Activated CD4-positive, alpha-beta memory T cell treated with anti-CD3 and anti-CD28 coated beads, Interleukin-2, amount 10 ng/mL, durations not matched to agents 7 days and 5 days (primary cell): ENCODE measurements around the gene CDC42BPA. TPM values are rescaled to one million over a fixed set of nuclear protein-coding genes. Genes with fewer than 3 reads are reported as not detected.

Experiments
- CTCF ChIA-PET: fragments of 350-600 bp; sonication (Branson Sonifier 250); formaldehyde crosslinking; loops from one replicate; lab custom pipeline; 2021; ENCODE audit warnings: antibody characterized with exemption, inconsistent platforms; lab: Charles Lee
- POLR2A ChIA-PET: fragments of 350-600 bp; sonication (Branson Sonifier 250); formaldehyde crosslinking; loops from one replicate; lab custom pipeline; 2021; ENCODE audit warnings: antibody characterized with exemption; lab: Charles Lee
- DNase-seq: peaks from one replicate; pipeline ENCODE4 v3.0.0-alpha.2; 2020
- H3K27ac Mint-ChIP-seq: one replicate; pipeline ENCODE4 v1.8.0; 2021; ENCODE audit warnings: mild to moderate bottlenecking, mixed read lengths
- H3K27me3 Mint-ChIP-seq: one replicate; pipeline ENCODE4 v1.8.0; 2021; ENCODE audit warnings: mixed read lengths
- H3K36me3 Mint-ChIP-seq: one replicate; pipeline ENCODE4 v1.8.0; 2021; ENCODE audit warnings: low read depth, mixed read lengths
- H3K4me1 Mint-ChIP-seq: one replicate; pipeline ENCODE4 v1.8.0; 2021; ENCODE audit warnings: mixed read lengths
- H3K4me3 Mint-ChIP-seq: one replicate; pipeline ENCODE4 v1.8.0; 2021; ENCODE audit warnings: mild to moderate bottlenecking, mixed read lengths
- H3K9me3 Mint-ChIP-seq: one replicate; pipeline ENCODE4 v1.8.0; 2021; ENCODE audit warnings: mixed read lengths
- total RNA-seq, 2 experiments: library from RNA; stranded (reverse); gene quantifications; one replicate each; pipeline ENCODE4 v1.2.3, GENCODE V29; 2021

Gene CDC42BPA
- total RNA-seq, 2 experiments from 2014 or later: 3.1 TPM

DNA sequence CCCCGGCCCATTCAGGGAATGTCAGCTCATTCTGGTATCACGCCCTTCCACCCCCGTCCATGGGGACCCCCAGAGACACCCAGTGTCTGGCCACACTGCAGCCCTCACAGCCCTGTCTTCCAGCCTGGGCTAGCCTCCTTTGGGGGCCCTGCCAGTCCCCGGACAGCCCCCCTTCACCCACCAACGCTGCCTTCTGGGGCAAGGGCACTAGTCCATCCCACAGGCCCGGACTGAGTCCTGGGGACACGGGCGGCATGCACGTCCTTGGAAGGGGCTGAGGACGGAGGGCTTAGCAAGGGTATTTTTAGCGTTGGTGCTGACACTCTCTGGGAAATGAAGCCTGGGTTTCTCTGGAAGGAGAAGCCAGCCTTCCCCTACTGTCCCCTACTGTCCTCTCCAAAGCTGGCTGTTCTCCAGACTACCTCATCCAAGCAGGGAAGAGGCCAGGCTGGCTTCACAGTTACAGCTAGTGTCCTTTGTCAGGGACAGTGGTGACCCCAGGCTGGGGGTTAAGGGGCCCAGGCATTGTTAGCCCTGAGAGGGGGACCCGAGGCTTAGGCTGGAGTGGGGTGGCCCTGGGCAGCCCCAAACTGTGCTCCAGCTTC lies 338.7 kb downstream of the CDC42BPA start:
- no peak overlapping the region for H3K27ac Mint-ChIP-seq

DNA sequence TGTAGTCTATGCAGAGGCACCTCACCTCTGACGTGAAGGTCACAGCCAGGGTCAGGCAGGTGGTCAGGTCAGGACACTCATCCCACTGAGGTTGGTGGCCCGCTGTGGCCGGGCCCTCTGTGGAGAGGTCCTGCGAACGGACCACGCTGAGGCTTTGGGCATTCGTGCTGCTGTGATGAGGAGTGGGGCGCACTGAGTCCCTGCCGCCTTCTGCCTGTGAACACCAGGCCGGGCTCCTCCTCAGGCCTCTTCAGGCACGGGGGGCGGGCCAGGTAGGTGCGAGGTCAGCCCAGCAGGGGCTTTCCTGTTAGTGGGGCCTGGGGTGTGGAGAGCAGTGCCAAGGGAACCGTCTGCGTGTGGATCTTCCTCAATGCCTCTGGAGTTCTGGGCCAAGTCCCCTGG lies 339.2 kb downstream of the CDC42BPA start:
- POLR2A ChIA-PET: interaction anchor here (0.9 kb wide), 1 partner anchor 40 kb away, joined by 3 read pairs; no protein-coding TSS in a partner anchor
- Mint-ChIP-seq H3K27ac (no peak overlapping the region), H3K4me1 (no peaks in the 10 kb centered on the region), H3K27me3 (no peaks in the 10 kb centered on the region), H3K4me3 (no peak overlapping the region), H3K9me3 (no peaks in the 10 kb centered on the region), H3K36me3 (no peaks in the 10 kb centered on the region)
- peak; percentile 14 for DNase-seq
- CTCF ChIA-PET: no interaction called here

More for the DNA sequence above, 338.7 kb downstream of the CDC42BPA start:
- no peaks in the 10 kb centered on the region for H3K9me3 Mint-ChIP-seq
- H3K4me1 Mint-ChIP-seq: no peaks in the 10 kb centered on the region
- POLR2A ChIA-PET: interaction anchor here (0.9 kb wide), 1 partner anchor 41 kb away, joined by 3 read pairs; no protein-coding TSS in a partner anchor
- no peak for DNase-seq
- H3K27me3 Mint-ChIP-seq: no peaks in the 10 kb centered on the region
- H3K4me3 Mint-ChIP-seq: no peak overlapping the region
- H3K36me3 Mint-ChIP-seq: no peaks in the 10 kb centered on the region
- CTCF ChIA-PET: no interaction called here

DNA sequence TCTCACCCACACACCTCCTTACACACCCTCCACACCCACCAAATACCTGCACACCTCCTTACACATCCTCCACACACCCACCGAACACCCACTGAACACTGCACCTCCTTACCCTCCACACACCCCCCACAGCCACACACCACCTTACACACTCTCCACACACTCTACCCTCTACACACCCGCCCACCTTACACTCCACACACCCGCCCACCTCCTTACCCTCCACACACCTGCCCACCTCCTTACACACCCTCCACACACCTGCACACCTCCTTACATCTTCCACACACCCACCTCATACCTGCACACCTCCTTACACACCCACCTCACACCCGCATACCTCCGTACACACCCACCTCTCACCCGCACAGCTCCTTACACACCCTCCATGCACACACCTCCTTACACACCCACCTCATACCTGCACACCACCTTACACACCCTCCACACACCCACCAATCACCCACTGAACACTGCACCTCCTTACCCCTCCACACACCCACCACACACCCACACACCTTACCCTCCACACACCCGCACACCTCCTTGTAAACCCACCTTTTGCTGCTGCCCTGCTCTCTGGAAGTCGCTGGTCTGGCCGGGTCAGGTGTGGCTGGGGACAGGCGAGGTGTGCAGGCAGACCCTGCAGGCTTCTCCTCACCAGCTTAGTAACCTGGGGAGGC lies 339.7 kb downstream of the CDC42BPA start:
- Mint-ChIP-seq H3K4me3 (no peak overlapping the region), H3K27me3 (no peaks in the 10 kb centered on the region), H3K9me3 (no peaks in the 10 kb centered on the region), H3K27ac (no peak overlapping the region), H3K4me1 (no peaks in the 10 kb centered on the region), H3K36me3 (no peaks in the 10 kb centered on the region)
- ChIA-PET CTCF (no interaction called here), POLR2A (no interaction called here)
- DNase-seq: no peak

DNA sequence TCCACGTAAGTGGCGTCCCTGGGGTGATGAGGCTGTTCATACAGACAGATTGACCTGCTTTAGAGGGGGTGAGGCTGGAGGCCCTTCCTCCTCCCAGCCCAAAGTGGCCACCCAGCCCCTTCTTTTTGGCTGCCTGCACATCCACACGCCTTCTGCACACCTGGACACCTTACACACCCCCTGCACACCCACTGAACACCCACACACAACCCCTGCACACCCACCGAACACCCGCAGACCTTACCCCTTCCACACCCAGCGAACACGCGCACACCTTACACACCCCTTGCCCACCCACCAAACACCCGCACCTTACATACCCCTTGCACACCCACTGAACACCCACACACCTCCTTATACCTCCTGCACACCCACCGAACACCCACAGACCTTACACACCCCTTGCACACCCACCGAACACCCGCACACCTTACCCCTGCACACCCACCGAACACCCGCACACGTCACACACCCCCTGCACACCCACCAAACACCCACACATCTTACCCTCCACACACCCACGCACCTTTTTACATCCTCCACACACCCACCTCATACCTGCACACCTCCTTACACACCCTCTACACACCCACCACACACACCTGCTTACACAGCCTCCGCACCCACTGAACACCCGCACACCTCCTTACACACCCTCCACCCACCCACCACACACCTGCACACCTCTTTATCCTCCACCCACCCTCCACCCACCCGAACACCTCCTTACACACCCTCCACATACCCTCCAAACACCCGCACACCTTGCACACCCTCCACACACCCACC lies 340.5 kb downstream of the CDC42BPA start:
- Mint-ChIP-seq H3K36me3 (no peaks in the 10 kb centered on the region), H3K4me1 (no peaks in the 10 kb centered on the region), H3K9me3 (no peaks in the 10 kb centered on the region), H3K27ac (no peak overlapping the region), H3K4me3 (no peak overlapping the region), H3K27me3 (no peaks in the 10 kb centered on the region)
- ChIA-PET POLR2A (no interaction called here), CTCF (no interaction called here)
- DNase-seq: no peak

DNA sequence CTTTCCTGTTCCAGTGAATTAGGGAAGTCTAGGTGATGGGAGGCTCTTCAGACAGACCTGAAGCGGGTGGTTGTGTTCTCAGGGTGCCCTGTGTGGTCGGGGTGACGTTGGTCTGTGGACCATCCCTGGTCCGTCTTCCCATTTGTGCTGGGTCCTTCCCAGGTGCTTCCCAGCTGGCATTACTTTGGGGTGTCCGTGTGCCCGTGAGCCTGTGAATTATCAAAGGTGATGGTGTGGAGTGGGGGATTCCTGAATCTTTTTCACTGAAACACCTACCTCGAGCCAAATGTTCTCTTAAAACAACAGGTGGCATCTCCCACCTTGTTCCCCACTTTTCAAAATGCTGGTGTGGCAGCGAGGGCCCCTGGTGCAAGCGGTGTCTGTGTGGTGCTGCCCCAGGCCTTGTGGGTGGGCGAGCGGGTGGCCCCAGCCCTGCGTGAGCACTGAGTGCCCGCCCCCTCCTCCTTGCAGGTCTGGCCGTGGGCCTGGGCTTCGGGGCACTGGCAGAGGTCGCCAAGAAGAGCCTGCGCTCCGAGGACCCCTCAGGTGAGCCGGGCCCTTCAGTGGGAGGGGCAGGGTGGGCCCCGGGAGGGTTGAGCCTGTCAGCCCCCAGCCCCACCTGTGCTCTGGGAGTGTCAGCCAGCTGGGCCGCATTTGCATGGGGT lies 341.2 kb downstream of the CDC42BPA start:
- H3K27me3 Mint-ChIP-seq: no peaks in the 10 kb centered on the region
- ChIA-PET POLR2A (no interaction called here), CTCF (no interaction called here)
- H3K27ac Mint-ChIP-seq: no peak overlapping the region
- H3K36me3 Mint-ChIP-seq: peaks cover 1% of the 10 kb centered on the region
- no peak overlapping the region for H3K4me3 Mint-ChIP-seq
- no peaks in the 10 kb centered on the region for H3K9me3 Mint-ChIP-seq
- no peaks in the 10 kb centered on the region for H3K4me1 Mint-ChIP-seq
- DNase-seq: no peak

DNA sequence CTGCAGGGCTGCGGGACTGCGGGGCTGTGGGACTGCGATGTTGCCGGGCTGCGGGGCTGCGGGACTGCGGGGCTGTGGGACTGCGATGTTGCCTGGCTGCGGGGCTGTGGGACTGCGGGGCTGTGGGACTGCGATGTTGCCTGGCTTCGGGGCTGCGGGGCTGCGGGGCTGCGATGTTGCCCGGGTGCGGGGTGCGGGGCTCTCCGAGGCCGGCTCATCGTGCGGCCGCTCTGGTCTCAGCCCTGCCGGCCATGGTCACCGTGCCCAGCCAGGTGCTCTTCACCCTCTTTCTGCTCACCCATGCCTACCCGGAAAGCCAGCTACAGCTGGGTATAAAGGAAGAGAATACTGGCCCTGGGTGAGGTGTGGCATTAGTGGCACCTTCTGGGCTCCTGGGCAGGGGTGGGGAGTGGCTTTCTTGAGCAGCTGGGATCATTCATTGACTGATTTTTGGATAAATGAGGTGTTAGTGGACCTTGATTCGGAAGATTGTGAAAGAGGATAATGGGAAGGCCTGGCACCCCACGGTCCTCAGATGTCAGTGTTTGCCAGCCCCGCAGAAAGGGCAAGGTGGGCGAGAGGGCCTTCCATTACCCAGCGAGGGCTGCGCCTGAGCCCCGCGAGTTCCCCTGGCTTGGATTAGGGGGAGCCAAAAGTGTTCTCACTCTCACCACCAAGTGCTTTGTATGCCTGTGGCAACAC lies 341.9 kb downstream of the CDC42BPA start:
- no peak for DNase-seq
- peaks cover 7% of the 10 kb centered on the region for H3K9me3 Mint-ChIP-seq
- H3K4me3 Mint-ChIP-seq: no peak overlapping the region
- H3K27me3 Mint-ChIP-seq: no peaks in the 10 kb centered on the region
- CTCF ChIA-PET: no interaction called here
- no peaks in the 10 kb centered on the region for H3K4me1 Mint-ChIP-seq
- H3K27ac Mint-ChIP-seq: no peak overlapping the region
- POLR2A ChIA-PET: no interaction called here
- peaks cover 8% of the 10 kb centered on the region for H3K36me3 Mint-ChIP-seq

DNA sequence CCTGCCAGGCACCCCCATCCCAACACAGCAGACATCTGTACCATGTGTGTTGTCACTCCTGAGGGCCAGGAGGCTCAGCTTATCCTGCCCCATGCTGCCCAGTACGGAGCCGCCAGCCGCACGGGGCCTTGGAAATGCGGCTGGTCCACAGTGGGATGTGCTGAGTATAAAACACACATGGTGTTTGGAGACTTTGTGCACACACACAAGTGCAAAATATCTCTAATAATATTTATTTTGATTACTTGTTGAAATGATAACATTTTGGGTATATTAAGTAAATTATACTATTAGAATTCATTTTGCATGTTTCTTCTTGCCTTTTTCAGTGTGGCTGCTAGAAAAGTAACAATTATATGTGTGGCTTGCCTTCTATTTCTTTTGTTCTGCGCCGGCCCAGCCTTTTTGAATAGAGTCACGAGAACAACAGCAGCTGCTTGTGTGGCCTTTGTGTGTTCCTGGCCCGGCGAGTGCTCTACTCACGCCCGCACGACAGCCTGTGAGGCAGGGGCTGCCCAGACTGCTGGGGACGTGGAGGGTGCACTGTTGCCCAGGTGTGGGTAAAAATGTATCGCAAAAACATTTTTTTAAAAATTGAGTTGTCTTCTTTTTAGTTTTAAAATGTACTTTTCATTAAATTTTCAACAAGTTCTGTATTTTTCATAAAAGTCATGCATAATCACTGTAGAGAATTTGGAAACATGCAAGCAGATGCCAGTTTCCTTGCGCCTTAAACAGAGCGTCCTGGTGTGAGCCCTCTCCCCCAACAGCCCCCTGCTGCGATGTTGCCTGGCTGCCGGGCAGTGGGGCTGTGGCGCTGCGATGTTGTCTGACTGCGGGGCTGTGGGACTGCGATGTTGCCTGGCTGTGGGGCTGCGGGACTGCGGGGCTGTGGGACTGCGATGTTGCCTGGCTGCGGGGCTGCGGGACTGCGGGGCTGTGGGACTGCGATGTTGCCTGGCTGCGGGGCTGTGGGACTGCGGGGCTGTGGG lies 342.7 kb downstream of the CDC42BPA start:
- H3K36me3 Mint-ChIP-seq: peaks cover 8% of the 10 kb centered on the region
- no peaks in the 10 kb centered on the region for H3K27me3 Mint-ChIP-seq
- no peak overlapping the region for H3K27ac Mint-ChIP-seq
- DNase-seq: no peak
- CTCF ChIA-PET: interaction anchor here (0.5 kb wide), 1 partner anchor 1517 kb away, joined by 4 read pairs; no protein-coding TSS in a partner anchor
- POLR2A ChIA-PET: no interaction called here
- no peaks in the 10 kb centered on the region for H3K4me1 Mint-ChIP-seq
- H3K4me3 Mint-ChIP-seq: no peak overlapping the region
- H3K9me3 Mint-ChIP-seq: peaks cover 7% of the 10 kb centered on the region

DNA sequence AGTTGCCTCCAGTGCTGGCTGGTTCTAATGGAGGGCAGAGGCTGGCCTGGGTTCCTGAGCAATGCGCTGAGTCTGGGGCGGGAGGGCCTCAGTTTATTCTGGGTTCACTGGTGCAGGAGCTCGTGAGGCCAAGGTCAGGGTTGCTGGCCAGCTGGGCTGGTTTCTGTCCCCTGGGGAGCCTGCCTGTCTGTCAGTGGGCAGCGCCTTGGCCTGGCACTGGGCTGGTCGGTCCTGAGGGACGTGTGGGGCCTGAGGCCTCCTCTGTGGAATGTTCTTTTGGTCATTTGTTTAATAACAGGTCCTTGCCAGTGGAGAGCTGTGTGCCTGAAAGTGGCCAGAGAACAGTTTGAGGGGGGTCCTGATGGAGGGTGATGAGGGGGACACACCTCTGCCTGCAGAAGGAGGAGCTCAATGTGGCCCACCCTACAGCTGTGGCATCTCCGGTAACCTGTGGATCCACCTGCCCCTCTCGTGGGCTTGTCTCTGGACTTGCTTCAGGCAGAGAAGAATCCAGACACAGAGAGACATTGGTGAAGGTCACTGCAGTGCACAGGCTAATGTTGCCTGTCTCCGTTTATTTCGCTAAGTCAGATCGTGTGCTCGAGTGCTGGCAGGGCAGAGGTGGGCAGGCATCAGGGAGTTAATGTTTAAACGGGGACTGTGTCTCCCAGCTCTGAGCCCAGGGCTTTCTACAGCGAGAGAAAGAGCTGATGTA lies 343.6 kb downstream of the CDC42BPA start:
- ChIA-PET POLR2A (no interaction called here), CTCF (interaction anchor here (0.5 kb wide), 1 partner anchor 1518 kb away, joined by 4 read pairs; no protein-coding TSS in a partner anchor)
- no peaks in the 10 kb centered on the region for H3K27me3 Mint-ChIP-seq
- H3K4me3 Mint-ChIP-seq: no peak overlapping the region
- H3K9me3 Mint-ChIP-seq: peaks cover 7% of the 10 kb centered on the region
- H3K36me3 Mint-ChIP-seq: peaks cover 8% of the 10 kb centered on the region
- no peak for DNase-seq
- no peak overlapping the region for H3K27ac Mint-ChIP-seq
- no peaks in the 10 kb centered on the region for H3K4me1 Mint-ChIP-seq

DNA sequence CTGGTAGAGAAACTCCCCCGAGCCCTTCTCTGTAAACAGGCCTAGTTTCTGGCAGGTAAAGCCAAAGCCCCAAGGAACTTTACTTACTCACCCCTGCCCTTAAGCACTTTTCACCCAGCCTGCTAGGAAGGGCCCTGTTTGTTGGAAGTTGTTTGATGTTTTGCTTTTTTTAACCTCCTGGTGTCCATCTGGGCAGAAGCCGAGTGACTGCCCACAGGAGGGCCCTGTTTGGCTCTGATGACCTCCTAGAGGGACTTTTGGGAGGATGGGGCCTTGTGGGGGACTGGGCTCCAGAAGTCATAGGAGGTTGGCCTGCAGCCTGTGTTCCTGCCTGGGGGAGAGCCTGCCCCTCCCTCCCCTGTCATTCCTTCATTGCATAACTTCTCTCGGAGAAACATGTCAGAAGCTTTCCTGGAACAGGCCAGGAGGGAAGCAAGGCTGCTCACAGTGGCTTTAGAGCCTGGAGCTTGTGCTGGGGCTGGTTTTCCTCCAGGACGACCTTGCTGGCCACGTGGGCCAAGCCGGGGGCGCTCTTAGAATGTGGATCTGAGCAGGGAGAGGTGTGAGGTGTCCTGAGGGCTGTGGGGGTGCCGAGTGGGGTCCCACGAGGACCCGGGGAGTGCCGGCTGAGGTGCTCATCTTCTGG lies 344.3 kb downstream of the CDC42BPA start:
- ChIA-PET POLR2A (no interaction called here), CTCF (no interaction called here)
- Mint-ChIP-seq H3K36me3 (peaks cover 13% of the 10 kb centered on the region), H3K4me1 (no peaks in the 10 kb centered on the region), H3K27ac (no peak overlapping the region), H3K4me3 (no peak overlapping the region), H3K27me3 (no peaks in the 10 kb centered on the region), H3K9me3 (peaks cover 7% of the 10 kb centered on the region)
- DNase-seq: no peak

DNA sequence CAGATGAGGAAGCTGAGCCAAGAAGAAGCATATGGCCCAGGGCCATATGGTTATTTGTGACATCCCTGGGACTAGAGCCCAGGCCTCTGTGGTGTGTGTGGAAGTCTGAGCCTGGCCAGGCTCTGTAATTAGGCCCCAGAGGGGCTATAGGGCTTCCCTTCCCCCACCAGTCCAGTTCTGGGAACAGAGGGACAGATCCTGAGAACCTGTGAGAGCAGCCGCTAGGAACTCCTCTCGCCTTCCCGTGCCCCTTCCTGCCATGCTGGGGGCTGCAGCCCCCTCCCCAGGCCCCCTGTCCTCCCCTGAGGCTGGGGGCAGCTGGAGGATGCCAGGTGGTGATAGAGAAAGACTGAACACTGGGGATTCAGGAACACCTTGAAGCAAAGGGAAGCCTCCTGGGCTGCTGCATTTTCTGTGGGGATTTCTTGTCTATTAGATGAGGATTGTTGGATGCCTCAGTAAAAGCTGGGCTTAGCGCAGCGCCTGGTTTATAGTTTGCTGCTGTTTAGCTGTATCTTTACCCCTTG lies 344.9 kb downstream of the CDC42BPA start:
- H3K9me3 Mint-ChIP-seq: peaks cover 7% of the 10 kb centered on the region
- H3K27me3 Mint-ChIP-seq: no peaks in the 10 kb centered on the region
- POLR2A ChIA-PET: no interaction called here
- H3K27ac Mint-ChIP-seq: no peak overlapping the region
- CTCF ChIA-PET: no interaction called here
- H3K36me3 Mint-ChIP-seq: peaks cover 13% of the 10 kb centered on the region
- DNase-seq: no peak
- no peaks in the 10 kb centered on the region for H3K4me1 Mint-ChIP-seq
- H3K4me3 Mint-ChIP-seq: no peak overlapping the region

DNA sequence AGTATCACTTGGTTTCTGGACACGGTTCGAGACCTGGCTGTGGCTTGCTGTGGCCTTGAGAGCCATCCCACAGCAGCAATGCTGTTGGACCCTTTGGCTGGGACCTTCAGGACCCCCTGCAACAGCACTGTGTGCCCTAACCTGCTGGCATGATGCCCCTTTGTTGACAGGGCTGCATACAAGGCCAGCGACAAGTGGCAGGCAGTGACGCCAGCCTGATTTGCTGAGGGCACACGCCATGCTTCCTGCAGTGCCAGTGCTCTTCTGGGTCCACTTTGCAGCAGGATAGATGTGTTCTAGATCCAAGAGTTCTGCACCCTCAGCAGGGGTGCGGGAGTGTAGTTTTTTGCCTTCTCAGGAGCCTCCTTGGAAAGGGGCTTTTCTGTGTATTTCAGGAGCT lies 345.4 kb downstream of the CDC42BPA start:
- Mint-ChIP-seq H3K27me3 (no peaks in the 10 kb centered on the region), H3K27ac (no peak overlapping the region), H3K4me3 (no peak overlapping the region), H3K36me3 (peaks cover 13% of the 10 kb centered on the region), H3K9me3 (peaks cover 7% of the 10 kb centered on the region), H3K4me1 (no peaks in the 10 kb centered on the region)
- CTCF ChIA-PET: no interaction called here
- no peak for DNase-seq
- POLR2A ChIA-PET: no interaction called here
